HL-60/S4 treated with phorbol 12-myristate 13-acetate at 8.2 ng/mL for 4 days and 3 days (cell line): Measurements from ENCODE around the gene ORC5.
"Not testable (repeated sequence)": the region's sequence is repeated elsewhere in the genome, so short reads cannot be mapped to it uniquely, and the experiment has no call there.

Experiments
- in situ Hi-C: fragments of 300-500 bp; cut with MboI; formaldehyde crosslinking; loops from 2 replicates; pipeline ENCODE4 v1.15.0; 2022; ENCODE audit warnings: low sequenced_read_pairs

Gene ORC5

DNA sequence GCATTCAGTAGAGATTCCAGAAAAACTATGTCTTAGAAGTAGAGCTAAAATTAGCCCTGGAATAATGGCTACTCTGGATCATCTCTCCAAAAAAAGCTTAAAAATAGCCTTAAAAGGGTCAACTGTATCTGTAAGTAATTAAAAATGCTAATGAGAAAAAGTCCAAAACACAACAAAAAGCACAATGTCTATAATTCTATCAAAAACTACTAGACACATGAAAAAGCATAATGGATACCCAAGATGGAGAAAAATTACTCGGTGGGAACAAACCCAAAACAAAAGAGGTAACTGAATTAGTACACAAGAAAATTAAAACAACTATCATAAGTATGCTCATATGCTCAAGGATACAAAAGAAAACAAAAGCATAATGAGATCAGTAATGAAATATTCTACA lies 15.4 kb downstream of the ORC5 start:
- in situ Hi-C loops: no loop called here

- in situ Hi-C loops: no loop called here
Observed at GRCh38 chr7:104185346-104185745, 22.5 kb downstream of the ORC5 start.

DNA sequence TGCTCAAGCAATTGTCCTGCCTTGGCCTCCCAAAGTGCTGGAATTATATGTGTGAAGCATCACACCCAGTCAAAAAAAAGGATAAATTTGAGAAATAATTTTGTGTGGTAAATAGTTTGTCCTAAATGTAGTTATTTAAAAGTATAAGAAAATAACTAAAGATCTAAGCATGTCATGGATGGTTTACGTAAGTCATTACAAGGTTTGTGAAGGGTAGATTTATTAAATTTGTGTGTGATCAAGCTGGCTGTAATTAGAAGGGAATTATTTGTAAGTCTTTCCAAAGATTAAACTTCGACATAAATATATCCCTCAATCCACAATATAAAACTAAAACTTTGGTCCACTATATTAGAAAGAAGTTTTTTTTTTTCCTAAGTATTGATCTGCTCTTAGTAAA lies 28.6 kb downstream of the ORC5 start:
- in situ Hi-C loops: no loop called here

- in situ Hi-C loops: not testable (repeated sequence)
Observed at GRCh38 chr7:104177565-104178083, 30.2 kb downstream of the ORC5 start.

GRCh38 chr7:104176332-104176731 lies 31.5 kb downstream of the ORC5 start:
- in situ Hi-C loops: no loop called here

DNA sequence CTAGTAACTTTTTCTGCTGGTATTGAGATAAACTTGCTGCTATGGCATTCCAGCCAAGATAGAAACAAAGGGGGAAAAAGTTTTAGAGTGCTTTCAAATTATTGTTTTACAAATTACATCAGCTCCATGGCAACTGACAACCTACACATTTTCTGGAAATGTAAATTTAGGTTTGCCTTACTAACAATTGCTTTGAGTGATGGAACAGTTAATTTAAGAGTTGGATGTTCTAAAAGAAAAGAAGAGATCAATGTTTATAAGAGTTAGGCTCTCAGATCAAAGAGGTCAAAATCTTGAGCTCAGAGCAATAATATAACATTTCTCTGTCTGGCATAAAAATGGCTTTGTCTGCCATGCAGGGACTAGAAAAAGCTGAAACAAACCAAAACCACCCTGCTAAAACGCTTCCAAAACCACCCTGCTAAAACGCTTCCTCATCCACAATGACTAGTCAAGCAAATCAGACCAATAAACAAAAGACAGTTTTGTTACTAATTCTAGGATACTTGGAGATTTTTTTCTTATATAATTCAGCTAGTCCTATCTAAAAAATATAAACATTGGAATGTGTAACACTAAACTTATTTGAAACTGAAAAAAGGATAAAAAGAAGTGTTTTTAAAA lies 32.3 kb downstream of the ORC5 start:
- in situ Hi-C loops: no loop called here

- in situ Hi-C loops: no loop called here
Observed at GRCh38 chr7:104174798-104175197, 33.0 kb downstream of the ORC5 start.

DNA sequence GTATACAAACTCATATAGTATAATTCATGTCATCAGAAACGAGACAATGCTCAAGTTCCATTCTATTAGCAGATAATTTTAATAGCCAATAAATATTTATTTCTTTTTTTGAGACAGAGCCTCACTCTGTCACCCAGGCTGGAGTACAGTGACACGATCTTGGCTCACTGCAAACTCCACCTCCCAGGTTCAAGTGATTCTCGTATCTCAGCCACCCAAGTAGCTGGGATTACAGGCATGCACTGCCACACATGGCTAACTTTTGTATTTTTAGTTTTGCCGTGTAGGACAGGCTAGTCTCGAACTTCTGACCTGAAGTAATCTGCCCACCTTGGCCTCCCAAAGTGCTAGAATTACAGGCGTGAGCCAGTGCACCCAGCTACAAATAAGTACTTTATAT lies 45.7 kb downstream of the ORC5 start:
- in situ Hi-C loops: no loop called here

DNA sequence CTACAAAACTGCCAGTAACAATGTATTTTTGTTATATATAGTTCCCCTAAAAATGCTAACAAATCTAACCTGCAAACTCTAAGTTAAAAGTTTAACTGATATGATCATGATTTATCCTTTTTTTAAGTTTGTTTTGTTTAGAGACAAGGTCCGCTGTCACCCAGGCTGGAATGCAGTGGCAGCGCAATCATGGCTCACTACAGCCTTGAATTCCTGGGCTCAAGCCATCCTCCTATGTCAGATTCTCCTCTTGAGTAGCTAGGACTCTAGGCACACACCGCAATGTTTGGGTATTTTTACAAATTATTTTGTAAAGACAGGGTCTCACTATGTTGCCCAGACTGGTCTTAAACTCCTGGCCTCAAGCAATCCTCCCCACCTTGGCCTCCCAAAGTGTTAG lies 46.6 kb downstream of the ORC5 start:
- in situ Hi-C loops: no loop called here

- in situ Hi-C loops: no loop called here
Observed at GRCh38 chr7:104160375-104160774, 47.4 kb downstream of the ORC5 start.

- in situ Hi-C loops: no loop called here
Observed at GRCh38 chr7:104156842-104157277, 51.0 kb downstream of the ORC5 start.

DNA sequence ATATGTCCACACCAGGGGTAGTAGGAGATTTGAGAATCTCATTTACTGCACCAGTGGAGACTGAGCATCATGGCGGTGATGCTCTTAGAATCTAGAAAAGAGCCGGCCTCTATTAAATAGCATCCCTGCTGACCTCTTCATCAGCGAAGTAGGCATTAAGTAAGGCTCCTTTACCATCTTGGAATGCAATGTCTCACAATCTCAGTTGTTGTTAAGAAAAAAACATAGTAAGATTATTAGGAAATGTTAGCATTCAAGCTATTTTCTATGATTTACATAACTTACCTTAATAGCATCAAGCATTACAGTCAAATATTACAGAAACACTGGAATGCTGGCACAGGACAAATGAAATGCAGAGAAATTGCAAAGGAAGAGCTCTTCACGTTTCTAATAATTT lies 54.5 kb downstream of the ORC5 start:
- in situ Hi-C loops: no loop called here

DNA sequence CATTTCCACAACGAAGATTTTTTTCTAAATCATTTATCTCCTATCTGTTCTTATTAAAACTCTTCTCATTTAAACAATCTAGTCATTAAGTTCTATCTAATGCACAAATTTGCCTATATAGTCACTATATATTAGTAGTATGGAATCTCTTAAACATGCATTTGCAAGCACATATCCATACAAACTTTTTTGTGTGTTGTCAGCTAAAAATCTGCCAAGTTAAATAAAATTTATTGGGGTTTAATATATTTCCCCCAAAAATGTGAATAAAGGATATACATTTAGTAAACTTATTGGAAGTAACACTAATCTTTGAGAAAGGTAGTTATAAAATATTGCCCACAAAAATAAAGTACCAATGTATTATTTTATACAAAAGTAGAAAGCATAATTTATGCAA lies 55.3 kb downstream of the ORC5 start:
- in situ Hi-C loops: no loop called here

DNA sequence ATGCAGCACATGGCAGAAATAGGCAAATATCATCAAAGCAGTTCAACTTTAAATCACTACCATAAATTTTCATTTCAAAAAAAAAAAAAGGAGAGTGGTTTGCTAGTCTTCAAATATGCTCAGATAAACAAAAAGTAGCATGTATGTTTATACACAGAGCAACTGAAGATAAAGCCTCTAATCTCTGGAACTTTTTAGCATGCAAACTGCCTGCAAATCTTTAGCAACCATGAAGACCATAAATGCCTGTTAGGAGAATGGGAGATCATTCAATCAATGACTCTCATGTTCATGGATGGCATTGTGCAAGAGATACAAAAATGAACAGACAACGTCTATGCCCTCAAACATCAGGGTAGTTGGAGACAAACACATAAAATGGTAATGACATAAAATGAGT lies 57.3 kb downstream of the ORC5 start:
- in situ Hi-C loops: no loop called here

DNA sequence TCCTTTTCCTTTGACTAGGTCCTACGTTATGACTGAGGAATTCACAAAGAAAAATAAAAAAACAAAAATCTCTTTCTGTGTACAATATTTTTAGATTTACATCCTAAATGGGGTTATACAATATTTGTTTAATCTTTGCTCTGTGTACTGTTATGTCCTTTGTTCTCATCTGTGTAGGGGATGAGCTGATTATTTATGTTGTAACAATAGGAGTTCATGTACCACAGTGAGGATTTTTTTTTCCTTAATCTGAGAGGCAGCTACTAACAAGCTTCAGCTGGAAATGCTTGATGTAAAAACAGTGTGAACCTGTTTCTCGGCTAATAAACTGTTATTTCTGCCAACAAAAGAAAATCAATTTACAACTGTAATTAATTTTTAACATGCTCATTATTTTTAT lies 58.0 kb downstream of the ORC5 start:
- in situ Hi-C loops: no loop called here

GRCh38 chr7:104142147-104142546 lies 65.7 kb downstream of the ORC5 start:
- in situ Hi-C loops: no loop called here

DNA sequence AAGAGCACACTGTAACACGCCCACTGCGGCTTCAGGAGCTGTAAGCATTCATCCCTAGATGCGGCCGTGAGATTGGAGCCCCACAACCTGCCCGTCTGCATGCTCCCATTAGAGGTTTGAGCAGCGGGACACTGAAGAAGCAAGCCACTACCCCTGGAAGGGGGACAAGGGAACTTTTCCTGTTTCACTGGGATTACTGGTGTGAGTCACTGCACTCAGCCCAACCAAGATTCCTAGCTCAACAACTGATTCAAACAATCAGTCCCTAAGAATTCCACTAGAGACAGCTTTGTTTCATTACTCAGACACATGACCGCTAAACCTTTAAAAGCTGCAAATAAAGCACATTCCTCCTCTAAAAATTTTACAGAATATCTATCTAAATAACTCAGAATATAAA lies 69.8 kb downstream of the ORC5 start:
- in situ Hi-C loops: no loop called here

- in situ Hi-C loops: no loop called here
Observed at GRCh38 chr7:104137511-104137910, 70.3 kb downstream of the ORC5 start.

DNA sequence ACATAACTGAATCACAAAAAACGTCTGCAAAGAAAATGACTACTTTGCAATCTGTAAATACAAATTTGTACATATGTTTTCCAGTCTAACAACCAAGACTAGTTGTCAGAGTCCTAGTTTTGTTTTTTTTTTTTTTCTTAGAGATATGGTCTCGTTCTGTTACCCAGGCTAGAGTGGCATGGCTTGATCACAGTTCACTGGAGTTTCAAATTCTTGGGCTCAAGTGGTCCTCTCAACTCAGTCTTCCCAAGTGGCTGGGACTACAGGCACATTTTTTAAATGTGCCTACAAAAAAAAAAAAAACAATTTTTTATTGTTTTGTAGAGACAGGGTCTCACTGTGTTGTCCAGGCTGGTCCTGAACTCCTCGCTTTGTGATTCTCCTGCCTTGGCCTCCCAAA lies 70.8 kb downstream of the ORC5 start:
- in situ Hi-C loops: no loop called here

- in situ Hi-C loops: no loop called here
Observed at GRCh38 chr7:104136561-104136960, 71.3 kb downstream of the ORC5 start.

- in situ Hi-C loops: no loop called here
Observed at GRCh38 chr7:104135760-104136558, 71.9 kb downstream of the ORC5 start.

GRCh38 chr7:104133238-104133637 lies 74.6 kb downstream of the ORC5 start:
- in situ Hi-C loops: no loop called here
